GM21360 (cell line): ENCODE data around the gene MRRF.
A peak's percentile ranks its signal among the peaks of the same experiment; 100 is the strongest.

Experiments
- ATAC-seq: cut with Tn5 transposase; IDR thresholded peaks from one replicate; pipeline ENCODE4 v1.9.1; 2021; ENCODE audit warnings: mild to moderate bottlenecking, moderate library complexity; ENCODE audit not compliant: unreplicated experiment

MRRF gene

GRCh38 chr9:122264360-122265148 is at the start of gene MRRF, which contains the start of gene RBM18:
TSS of gene MRRF (plus strand) at chr9:122264882. CDS start at chr9:122270892, 6,010 bp downstream.
TSS of gene RBM18 (minus strand) at chr9:122264840. CDS start at chr9:122261492, 3,348 bp downstream.
- peak; percentile 83 for ATAC-seq

DNA sequence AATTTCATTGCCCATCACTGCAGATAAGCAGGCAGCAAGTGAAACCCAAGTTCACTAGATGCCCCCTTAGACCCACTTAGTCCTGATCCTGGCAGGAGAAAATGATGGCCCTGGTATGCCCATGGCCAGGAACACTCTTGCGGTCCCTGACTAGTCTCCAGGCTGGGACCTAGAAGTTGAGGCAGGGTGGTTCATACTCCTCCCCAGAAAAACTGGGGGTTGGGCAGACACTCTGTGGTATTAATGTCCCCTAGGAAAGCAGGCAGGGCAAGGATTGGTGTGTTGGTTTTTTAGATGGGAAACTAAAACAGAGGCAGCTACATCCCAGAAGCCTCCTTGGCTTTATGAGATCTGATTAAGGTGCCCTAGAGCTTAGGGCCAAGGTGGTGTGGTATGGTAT is 49.0 kb upstream of the MRRF start:
- no peak for ATAC-seq

GRCh38 chr9:122216138-122216797 is 48.4 kb upstream of the MRRF start:
- ATAC-seq, result no peak

DNA sequence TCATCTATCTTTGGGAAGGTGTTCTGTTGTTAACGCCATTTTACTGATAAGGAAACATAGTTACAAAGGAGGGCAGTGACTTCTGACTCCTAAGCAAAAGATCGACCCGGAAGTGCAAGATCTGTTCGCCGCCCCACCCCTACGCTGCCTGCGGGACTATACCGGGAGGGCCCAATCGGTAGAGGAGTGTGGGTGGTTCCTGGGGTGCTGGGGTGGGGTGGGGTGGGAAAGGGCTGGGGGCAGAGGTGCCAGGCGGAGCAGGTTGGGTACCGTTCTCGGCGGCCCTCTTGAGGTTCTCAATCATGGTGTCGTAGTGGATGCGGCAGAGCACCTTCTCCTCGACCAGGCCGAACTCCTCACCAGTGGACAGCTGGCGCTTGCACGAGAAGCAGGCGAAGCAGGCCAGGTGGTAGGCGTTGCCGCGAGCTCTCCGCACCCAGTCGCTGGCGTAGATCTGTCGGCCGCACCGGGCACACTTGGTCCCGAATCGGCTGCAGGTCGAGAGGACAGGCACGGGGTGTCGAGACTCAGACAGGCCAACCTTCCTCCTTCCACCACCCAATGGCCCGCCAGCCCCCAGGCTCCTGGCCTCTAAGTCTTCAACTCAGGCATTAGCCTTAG is 47.8 kb upstream of the MRRF start:
- no peak for ATAC-seq

- no peak for ATAC-seq
Observed at GRCh38 chr9:122217640-122218039, 47.0 kb upstream of the MRRF start.

DNA sequence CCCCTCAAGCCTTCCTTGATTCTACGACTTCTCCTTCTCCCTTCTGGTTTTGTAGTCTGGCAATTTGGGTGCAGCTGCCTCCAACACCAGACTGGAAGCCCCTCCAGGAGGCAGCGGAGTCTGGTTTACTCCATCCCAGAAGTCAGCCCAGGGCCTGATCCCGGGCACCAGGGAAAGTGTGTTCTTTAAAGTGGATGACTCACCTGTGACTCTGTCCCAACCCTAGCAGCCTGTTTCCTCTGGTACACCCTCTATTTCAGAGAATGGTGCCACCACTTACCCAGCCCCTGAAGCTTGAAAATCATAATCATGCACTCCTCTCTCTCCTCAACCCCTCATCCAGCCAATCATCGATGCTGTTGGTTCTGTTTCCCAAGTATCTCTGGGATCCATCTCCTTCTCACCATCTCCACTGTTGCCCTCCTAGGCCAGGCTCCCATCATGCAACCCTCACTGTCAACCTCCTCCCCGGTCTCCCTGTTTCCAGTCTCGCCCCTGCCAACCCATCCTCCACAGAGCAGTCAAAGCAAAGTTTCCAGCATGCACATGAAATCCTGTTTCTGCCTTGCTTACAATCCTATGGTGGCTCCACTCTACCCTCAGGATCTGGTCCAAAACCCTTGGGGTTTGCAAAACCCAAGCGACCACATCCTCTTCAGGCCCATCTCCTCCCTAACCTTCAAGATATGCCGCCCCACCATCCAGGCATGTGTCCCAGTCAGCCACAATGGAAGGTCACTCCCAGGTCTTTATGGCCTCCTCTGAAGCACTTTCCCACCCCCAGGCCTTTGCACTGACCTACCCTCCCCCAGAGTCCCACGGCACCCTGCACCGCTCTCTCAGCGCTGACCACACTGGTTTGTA is 46.4 kb upstream of the MRRF start:
- ATAC-seq, result no peak

DNA sequence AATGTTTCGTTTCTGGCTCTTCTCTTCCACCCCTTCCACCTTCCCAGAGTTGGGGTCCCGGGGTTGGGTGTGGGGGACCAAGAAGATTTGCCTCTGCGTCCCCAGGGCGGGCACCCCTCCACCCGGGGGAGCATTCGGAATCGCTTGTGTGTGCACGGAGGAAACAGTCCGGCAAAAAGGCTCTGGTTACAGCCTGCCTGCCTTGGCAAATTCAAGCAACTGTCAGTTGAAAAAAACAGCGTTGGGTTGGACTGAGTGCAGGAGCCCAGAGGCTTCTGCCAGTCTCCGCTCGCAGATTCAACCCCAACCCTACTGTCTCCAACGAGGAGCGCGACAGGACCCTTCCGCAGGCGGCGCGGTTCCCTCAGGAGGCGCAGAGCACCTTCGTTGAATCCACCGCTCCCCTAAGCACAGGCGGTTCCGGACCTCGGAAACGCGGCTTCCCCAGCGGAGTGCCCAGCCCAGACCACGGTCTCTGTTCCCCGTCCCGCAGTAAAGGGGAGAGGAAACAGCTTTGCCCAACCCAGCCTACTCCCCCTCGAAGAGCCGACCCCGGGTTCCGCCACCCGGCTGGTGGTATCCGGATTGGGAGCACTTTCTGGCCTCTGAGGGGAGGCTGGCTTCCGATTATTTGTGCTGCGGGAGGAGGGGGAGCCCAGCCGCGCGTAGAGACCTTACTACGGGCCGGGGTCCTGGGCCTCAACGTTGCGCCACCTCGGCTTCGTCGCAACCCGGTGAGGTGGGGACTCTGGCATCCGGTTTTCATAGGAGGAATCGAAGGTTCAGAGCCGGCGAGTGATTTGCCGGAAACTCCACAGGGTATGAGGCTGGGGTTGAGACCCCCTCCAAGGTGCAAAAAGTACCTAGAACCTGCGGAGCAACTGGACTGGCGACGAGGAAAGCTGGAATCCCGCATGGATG is 45.5 kb upstream of the MRRF start:
- no peak for ATAC-seq

DNA sequence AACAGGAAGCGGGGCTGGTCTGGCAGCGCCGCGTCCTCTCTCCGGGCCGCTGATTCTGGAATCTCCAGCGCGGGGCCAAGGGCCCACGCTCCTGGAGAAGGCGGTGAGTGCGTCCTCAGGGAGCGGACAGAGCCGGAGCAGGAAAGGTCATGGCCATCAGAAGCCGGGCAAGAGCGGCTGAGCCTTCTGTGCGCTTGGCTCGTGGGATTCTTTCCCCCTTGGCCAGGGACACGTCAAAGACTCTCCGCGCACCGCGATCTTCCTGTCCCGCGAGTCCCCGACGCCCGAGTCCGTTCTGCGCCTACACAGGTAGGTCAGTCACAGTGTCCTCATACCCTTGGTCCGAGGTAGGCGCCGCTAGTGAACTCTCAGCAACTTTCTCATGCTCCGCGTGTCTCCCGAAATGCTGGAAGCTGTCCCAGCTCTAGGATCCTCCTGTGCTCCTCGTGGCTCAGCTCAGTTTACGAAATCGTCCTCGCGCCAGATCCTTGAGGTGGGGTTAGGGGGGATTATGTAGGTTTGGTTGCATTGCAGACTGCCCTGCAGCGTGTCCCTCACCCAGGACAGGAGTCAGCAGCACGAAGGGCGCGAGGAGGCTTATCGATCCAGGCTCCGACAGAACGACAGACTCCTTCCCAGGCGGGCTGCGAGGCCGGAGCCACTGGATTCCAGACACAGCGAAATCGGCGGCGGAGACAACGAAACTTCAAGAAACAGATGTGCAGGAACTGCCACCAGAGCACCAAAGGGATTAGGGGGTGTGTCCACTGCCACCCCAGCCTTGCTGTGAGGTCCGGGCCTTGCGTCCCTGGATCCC is 44.6 kb upstream of the MRRF start:
- ATAC-seq, result no peak

GRCh38 chr9:122220673-122221182 is 44.0 kb upstream of the MRRF start:
- ATAC-seq, result no peak

DNA sequence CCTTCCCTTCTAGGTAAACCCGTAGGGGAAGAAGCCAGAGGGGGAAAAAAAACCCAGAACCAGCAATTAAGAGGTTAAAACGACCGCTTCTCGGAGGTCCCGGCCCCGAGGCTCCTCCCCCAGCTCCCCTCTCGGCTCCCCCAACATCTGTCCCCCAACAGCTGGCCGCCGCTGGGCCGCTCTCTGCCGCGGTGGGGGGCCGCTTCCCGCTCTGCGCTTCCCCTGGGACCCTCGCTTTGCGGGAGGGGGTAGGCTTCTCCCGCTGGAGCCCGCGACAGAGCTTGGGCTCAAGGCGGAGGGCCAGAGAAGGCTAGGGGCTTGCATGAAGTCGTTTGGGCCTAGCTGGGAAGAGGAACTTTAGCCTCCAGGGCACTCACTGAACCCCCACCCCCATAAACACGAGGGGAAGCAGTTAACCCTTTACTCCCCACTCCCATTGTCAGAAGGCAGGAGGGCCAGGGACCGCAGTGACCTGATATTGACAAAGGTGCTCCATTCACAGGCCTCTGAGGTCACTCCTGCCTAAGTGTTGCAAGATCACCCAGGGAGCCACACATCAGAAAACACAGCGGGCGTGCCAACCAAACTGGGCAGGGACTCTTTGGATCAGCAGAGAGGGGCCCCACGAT is 43.4 kb upstream of the MRRF start:
- ATAC-seq, result no peak

DNA sequence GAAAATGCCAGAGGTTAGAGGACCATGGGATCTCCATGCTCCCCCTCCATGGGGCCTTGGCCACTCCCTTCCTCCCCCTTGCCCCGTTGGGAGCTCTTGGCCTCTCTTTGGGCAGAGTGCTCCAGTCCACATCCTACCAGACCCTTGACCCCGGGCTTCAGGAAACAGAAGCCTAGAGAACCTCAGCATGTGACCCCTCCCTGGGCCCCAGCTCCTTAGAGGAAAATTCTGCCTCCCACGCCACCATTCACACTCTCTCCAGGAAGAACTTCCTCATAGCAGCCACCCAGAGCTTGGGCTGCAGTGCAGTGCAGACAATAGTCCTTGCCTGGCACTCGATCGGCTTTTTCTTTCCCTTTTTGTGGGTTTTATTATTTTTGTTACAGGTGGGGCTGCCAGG is 41.9 kb upstream of the MRRF start:
- ATAC-seq, result no peak

GRCh38 chr9:122223435-122223834 is 41.2 kb upstream of the MRRF start:
- ATAC-seq, result no peak

DNA sequence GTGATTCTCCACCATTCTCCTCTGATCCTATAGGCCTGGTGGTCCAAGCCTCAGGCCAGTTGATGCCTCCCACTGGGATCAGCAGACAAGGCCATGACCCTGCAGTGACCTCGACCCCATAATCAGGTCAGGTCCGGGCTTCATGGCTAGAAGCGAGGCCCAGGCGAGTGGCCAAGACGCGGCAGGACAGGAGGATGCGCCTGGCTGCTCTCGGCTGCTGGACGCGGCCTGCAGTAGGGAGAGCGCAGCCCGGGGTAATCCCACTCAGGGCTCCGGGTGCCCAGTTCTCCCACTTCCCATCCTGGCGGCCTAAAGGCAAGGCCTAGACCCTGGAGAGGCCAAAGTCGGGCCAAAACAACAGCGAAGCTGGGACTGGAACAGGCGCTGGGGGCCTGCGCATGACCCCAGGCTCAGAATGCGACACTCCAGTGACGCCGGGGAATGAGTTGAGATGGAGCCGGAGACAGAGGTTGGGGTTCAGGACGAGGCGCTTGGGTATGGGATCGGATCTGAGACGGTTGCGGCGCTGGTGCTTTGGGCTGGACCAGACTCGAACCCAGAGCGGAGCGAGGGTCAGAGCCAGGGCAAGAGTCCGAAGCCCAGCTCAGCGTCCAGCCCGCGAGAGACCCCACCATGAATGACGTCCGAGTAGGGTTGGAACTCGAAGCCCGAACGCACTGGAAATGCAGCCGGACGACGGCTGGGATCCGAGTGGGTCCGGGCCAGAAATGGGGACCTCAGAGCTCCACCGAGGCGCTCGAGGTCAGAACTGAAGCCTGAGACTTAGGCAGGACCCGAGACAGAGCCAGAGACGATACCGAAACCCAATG is 39.2 kb upstream of the MRRF start:
- no peak for ATAC-seq

GRCh38 chr9:122226142-122226757 is 38.4 kb upstream of the MRRF start:
- ATAC-seq, result no peak

DNA sequence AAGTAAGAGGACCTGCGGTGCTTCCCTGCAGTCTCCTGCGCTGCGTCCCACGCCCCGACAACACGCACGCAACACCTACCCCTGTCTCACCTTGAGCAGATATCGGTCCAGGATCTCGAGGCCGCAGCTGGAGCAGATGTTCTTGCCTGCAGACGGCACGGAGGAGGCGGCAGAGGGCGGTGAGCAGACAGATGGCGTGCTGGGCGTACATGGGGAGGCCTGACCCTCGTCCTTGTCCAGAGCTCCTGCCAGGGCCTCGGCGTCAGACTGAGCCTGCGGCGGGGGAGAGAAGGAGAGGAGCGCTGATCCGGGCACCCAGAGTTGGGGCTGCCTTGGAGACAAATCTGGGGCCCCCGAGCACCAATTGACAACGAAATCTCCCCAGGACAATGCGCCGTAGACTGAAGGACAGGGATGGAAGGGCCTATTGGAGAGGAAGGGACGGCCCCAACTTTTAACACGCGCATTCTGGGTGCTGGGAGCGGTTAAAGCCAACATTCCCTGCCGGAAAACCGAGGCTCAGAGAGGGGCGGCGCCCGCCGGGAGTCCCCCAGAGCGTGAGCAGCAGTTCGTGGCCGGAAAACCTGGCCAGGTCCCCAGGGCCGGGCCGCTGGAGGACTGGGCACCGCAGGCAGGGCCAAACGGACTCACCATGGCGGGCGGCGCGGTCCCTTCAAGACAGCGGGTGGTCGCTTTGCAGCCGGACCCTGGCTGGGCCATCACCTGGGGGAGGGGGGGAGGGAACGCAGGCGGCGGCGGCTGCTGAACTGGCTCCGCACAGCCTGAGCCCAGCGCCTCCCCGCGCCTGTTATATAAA is 37.7 kb upstream of the MRRF start:
- ATAC-seq, result no peak

DNA sequence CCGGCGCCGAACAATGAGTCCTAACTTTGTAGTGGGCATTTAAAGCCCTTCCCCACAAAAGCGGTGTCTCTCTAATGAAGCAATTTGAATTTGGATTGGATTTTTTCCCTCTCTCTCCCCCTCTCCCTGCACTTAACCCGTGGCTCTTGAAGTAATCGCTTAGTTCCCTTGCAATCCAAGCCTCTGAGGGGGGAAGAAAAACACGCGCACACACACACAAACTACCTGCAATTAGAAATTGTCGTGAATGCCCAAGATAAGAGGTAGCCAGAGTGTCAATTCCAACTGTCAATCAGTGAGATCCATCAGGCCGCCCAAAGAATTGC is 37.1 kb upstream of the MRRF start:
- no peak for ATAC-seq
